Measurements from ENCODE around the gene CGB7.

The CGB7 gene

DNA sequence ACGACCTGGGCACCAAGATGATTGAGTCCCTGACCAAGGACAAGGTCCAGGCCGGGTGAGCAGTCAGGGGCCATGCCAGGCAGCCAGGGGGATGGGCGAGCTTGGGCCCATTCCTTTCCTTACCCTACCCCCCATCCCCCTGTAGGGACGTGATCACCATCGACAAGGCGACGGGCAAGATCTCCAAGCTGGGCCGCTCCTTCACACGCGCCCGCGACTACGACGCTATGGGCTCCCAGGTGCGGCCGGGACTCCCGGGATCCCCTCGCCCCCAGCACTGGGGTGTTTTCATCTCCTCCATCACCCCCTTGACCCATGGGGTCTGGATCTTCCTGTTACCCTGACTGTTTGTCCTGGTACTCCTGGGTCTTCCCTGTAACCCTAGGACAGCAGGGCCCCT lies 47.7 kb downstream of the CGB7 start:
- TF ChIP-seq, protein P1, sequence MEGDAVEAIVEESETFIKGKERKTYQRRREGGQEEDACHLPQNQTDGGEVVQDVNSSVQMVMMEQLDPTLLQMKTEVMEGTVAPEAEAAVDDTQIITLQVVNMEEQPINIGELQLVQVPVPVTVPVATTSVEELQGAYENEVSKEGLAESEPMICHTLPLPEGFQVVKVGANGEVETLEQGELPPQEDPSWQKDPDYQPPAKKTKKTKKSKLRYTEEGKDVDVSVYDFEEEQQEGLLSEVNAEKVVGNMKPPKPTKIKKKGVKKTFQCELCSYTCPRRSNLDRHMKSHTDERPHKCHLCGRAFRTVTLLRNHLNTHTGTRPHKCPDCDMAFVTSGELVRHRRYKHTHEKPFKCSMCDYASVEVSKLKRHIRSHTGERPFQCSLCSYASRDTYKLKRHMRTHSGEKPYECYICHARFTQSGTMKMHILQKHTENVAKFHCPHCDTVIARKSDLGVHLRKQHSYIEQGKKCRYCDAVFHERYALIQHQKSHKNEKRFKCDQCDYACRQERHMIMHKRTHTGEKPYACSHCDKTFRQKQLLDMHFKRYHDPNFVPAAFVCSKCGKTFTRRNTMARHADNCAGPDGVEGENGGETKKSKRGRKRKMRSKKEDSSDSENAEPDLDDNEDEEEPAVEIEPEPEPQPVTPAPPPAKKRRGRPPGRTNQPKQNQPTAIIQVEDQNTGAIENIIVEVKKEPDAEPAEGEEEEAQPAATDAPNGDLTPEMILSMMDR (IDR thresholded peaks at IDR 0.05; ENCODE audit: low read depth, low read length), result no peak
- H3K4me3 ChIP-seq (ENCODE audit: low read depth, low read length), result no peak overlapping the region

DNA sequence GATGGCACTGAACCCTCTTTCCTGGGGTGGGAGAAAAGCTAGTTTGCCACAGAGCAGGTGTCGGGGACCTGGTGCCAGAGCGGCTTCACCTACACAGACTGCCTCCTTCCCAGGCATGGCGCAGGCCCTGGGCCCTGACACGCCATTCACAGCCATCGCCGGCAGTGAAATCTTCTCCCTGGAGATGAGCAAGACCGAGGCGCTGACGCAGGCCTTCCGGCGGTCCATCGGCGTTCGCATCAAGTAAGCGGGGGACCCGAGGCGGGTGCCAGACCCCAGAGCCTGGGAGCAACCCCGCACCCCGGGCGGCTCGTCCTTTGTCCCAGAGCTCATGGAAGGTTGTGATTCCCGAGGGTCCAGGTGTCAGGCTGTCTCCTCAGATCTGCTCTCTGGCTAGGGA lies 50.6 kb downstream of the CGB7 start:
- H3K4me3 ChIP-seq (ENCODE audit: low read depth, low read length), result no peak overlapping the region
- TF ChIP-seq, protein P1 (IDR thresholded peaks at IDR 0.05; ENCODE audit: low read depth, low read length), result no peak

DNA sequence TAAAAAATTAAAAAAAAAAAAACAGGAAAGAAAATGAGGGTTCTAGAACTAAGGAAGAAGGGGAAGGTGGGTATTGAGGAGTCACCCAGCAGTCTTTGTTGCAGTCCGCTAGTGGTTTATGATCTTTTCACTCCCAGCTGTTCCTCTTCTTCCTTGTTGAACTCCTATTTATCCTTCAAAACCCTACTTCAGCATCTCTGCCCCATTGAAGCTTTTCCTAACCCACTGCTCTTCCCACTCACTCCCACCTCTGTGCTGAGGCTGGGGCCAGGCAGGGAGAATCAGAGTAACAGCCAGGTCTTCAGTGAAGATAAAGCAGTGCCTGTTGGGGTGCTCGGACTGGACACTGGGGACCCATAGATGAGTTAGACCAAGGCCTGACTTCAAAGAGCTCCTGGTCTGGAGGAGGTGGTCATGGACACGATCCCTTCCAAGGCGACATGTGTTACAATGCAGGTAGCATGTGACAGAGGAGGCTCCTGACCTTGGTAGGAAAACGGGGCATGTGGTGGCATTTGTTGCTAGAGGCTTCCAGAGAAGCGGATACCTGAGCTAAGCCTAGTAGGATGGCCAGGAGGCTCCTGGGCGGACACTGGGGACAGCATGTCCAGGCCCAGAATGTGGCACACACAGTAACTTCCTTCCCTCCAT lies 52.5 kb downstream of the CGB7 start:
- TF ChIP-seq, protein P1 (IDR thresholded peaks at IDR 0.05; ENCODE audit: low read depth, low read length), result no peak
- H3K4me3 ChIP-seq (ENCODE audit: low read depth, low read length), result no peak overlapping the region
